ELF-1 (cell line): ENCODE results near the gene RNF13.

Experiments used
- DNase-seq: peaks from one replicate; pipeline ENCODE4 v3.0.0-alpha.2; 2016; ENCODE audit warnings: low read depth, low spot score

The RNF13 gene, protein sequence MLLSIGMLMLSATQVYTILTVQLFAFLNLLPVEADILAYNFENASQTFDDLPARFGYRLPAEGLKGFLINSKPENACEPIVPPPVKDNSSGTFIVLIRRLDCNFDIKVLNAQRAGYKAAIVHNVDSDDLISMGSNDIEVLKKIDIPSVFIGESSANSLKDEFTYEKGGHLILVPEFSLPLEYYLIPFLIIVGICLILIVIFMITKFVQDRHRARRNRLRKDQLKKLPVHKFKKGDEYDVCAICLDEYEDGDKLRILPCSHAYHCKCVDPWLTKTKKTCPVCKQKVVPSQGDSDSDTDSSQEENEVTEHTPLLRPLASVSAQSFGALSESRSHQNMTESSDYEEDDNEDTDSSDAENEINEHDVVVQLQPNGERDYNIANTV

DNA sequence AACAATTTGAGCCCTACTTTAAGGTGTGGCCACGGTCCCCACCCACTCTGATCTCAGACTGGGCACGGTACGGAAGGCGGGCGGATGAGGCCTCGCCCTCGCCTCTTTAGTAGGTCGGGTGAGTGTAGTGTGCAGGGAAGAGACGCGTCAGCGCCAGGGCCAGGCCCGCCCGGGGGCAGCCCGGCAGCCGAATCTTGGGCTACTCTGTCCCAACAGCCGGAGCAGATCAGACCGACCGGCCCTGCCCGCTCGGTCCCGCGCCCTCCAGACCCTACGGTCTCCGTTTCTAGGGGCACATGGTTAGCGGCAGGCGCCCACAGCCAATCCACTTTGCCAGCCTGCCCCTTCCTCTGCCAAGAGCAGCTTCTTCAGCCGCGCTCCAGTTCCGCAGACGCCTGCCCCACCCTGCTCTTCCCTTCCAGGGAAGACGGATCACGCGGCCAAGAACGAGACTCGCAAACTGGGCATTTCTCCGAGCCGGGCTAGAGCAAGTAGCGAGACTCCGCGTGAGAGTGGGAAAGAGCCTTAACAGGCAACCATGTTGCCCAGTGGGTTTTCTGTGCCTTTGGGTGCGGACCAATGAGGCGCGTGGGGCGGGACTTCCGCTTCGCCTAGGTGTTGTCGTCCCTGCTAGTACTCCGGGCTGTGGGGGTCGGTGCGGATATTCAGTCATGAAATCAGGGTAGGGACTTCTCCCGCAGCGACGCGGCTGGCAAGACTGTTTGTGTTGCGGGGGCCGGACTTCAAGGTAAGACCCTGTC, at the start of gene RNF13:
RNF13 (plus strand) TSS at position 610 of the 761 bp plus-strand sequence. CDS start 32,812 bp downstream, outside the sequence.
- DNase-seq = peak; percentile 93

DNA sequence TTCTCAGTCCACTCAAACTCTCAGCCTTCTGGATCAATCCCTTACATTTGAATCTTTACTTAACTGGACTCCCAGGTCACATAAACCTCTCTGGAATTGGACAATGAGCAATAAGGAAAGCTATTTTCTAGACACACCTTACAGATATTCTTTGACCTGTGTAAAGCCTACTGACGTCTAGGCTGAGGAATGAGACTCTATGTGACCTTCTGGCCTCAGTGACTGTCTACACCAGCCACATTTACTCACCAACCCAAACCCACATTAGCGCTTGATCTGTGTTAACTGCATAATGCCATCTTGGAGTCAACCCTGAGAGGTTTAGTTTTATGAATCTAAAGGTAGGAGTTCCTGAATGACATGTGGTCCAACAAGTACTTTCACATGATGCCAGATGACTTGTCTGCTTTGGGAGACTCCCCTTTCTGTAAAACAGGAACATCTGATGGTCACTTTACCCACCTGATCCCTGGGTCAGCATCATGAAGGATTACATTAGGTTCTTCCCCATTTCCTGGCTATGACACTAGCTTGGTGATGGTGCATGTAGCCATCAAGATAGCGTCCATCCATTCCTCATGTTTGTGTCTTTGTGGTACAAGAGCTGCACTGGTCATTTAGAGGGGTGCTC, 49.3 kb upstream of the RNF13 start:
- DNase-seq = no peak

DNA sequence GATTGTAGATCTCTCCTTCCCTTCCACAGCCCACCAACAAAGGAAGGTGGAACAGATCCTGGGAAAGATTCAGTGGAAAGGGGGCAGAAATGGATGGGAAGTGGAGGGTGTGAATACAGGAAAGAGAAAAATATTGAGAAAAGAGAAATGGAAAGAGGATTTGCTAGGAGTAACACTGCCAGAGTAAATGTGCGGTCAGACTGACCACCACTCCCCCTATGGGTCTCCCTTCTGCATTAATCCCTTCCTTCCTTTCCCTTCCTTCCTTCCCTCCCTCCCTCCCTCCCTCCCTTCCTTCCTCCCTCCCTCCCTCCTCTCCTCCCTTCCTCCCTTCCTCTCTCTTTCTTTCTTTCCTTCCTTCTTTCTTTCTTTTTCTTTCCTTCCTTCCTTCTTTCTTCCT, 48.7 kb upstream of the RNF13 start:
- no peak for DNase-seq

DNA sequence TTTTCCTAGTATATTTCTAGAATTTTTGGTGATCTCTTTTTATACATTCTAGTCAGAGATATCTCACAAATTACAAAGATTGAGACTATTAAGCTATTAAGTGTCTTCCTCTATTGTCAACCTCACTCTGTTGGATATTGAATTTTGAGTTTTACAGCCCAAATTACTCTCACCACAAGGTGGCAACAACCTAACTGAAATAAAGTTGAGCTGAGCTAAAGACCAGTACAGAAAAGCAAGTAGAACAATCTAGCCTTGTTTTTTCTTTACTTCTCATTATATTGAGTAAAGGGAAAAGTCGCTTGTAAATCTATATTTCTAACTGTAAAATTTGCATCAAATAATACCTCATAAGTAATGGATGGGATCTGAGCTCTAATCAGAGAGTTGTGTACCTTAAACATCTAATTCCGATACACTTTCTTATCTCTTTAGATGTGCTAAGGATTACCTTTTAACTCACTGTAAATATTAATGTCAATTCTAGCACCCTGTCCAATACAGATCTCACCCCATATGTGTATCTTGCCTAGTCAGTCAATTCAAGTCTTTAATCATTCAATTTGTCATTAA, 47.2 kb upstream of the RNF13 start:
- DNase-seq = no peak

DNA sequence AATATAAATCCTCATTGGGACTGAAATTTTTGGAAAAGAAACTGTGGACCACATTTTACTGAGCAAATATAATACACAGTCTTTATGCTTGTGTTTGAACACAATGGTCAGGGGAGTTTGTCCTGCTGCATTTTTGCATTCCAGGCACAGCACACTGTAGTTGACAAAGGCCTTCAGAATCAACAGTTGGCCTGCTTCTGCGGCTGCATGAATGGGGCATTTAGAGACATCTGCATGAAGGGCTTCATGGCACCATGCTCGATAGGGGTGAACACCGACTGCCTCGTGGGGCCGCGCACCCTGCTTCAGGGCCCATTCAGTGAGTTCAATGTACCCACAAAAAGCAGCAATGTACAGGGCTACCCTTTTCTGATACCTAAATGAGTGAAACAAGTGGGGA, 45.3 kb upstream of the RNF13 start:
- DNase-seq = no peak

DNA sequence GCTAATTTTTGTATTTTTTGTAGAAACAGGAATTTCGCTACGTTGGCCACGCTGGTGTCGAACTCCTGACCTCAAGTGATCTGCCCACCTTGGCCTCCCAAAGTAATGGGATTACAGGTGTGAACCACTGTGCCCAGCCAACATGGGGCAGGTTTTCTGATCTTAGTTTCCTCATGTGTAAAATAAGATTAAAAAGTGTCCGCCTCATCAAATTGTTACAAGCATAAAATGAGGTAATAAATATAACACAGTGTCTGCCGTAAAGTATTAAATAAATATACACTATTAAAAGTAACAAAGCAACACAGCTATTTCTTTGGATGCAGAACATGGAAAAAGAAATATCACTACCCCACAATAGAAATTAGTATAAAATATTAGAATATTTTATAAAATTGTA, 44.3 kb upstream of the RNF13 start:
- DNase-seq = no peak

DNA sequence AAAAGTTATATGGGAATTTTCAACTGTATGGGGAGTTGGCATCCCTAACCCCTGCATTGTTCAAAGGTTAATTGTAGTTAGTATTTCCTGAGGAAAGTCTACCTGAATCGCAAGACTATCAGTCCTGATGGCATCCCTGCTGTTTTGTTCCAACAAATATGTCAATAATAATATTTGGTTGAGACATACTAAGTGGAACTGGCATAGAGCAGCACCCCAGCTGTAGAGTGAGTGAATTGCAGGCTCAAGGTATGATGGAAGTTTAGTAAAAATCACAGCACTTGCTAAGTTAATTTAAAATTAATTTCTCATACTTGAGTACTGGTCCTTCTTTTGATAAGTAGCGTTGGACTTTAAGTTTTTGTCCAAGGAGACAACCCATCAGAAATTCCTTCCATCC, 42.8 kb upstream of the RNF13 start:
- DNase-seq = no peak

DNA sequence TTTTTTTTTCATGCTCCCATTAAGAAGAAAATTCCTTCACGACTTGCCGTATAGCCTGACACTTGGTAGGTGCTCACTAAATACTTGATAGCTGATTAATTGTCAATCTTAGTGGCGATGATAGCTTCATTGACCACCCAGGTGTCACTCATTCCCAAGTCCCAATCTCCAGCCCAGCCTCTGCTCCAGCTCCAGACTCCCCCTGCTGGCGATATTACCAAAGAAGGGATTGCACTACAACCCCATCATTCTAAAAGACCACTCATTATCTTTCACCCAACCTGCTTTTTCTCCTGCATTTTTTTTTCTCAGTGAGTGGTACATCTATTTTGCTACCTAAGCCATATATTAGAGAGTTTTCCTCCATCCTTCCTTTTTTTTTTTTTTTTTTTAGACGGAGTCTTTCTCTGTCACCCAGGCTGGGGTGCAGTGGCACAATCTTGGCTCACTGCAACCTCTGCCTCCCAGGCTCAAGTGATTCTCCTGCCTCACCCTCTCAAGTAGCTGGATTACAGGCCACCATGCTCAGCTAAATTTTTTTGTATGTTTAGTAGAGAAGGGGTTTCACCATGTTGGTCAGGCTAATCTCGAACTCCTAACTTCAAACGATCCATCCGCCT, 41.3 kb upstream of the RNF13 start:
- DNase-seq = peak; percentile 59

DNA sequence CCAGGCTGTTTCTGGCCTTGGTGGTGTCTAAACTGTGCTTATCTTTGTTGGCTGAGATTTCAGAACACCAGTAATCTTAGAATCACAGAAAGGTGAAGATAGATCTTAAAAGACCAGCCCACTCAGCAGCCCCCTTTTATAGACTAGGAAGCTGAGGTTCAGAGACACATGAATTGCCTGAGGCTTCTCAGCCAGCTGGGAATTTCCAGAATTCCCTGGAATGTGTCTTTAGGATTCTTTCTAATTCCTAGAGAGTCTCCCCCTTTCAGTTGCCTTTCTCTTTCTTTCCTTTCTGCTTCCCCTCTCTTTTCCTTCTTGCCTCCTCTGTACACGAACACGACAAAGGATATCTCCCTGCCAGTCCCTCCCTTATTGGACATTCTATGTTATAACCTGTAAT, 40.2 kb upstream of the RNF13 start:
- peak; percentile 41 for DNase-seq

DNA sequence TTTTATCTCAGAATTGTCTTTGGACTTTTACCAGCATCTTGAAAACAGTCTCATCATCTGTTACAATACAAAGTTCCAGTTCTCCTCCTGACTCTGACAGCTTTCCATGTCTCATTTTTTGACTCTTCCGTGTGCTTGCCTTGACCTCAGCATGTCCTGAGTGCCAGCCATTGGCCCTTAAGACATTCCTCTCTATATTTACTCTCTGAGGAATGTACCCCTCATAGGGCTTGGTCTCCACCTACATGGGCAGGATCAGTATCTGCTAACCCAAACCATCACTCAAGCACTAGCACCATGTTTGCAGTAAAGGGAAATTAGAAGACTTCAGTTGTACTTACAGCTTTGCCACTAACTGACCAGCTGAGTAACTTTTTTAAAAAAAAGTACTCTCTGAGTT, 36.8 kb upstream of the RNF13 start:
- DNase-seq = no peak

DNA sequence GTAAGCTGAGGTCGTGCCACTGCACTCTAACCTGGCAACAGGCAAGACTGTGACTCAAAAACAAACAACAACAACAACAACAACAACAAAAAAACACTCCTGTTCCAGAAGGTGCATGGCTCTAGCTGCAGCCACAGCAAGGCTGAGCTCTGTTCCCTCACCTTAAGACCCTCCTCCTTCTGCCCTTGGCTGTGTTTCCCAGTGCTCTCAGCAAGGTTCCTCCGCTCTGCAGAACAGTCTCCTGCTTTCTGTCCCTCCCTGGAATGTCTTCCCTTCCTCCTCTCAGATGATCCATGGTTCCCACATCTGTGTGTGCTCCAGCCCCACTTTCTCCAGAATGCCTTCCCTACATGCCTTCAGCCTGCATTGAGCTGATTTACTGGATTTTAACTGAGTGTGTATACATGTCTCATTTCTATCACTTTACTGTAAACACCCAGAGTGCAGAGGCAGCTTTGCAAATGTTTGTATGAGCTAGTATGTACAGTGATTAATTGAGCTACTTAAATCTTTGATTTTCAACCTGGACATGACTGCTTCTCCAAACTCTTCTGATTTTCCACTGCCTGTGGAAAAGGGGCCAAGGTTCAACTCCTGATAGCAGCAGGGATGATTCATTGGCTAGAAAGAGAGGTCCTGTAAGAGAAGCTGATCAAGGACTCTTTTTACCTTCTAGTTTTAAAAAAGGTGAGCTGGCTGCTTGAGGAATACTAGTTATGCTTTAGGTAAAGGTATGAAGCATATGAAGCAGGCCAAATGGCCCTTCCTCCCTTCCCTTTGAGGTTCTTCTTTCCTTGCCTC, 35.4 kb upstream of the RNF13 start:
- peak; percentile 11 for DNase-seq

DNA sequence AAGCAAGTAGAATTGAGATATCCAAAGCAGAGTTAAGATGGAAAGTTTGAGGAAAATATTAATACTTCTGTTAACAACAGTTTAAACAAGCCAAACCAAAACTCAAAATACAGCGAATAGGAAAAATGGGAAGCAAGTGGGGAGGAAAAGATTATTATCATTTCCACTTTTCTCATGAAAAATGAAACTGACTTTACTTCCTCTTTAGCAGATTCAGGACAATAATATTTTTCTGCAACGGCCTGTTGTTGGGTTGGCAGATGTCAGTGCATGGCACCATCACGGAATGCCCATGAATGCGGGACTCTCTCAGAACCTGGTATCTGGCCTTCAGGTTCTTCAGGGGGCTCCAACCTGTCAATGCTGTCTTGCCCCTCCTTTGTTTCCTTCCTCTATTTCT, 31.8 kb upstream of the RNF13 start:
- DNase-seq = no peak

DNA sequence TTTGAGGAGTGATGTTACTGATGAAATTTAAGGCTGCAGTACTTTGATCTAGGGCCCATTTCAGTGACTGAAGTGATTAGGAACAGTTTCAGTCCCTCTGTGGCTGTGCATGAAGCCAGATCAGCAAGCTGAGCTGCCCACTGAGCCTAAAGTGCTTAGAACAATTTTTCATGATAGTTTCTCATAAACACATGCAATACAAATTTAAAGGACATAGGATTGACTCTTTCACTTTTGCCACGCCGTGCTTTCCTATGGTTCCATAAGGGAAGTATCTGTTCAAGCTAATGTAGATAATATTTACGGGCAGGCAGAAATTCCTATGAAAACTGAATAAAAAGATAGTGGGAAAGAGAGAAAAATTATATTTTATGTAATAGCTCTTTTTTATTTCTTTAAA, 31.3 kb upstream of the RNF13 start:
- DNase-seq = no peak

DNA sequence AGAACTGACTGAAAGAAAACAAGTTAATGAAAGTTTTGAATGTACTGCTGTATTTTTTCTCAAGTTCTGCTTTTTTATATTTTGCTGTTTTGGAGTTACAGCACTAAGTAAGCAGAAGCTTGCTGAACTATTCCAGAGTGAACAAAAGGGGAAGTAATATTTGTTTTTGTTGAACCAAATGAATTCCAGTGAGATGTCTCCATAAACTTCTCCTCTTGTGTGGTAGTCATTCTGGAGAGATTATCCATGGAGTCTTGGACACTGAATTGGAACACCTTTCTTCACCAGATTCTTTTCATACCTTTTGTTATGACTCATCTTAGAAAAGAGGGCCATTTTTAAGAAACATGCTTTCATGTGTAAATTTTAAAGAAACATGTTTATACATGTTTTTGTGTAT, 29.4 kb upstream of the RNF13 start:
- DNase-seq = no peak

DNA sequence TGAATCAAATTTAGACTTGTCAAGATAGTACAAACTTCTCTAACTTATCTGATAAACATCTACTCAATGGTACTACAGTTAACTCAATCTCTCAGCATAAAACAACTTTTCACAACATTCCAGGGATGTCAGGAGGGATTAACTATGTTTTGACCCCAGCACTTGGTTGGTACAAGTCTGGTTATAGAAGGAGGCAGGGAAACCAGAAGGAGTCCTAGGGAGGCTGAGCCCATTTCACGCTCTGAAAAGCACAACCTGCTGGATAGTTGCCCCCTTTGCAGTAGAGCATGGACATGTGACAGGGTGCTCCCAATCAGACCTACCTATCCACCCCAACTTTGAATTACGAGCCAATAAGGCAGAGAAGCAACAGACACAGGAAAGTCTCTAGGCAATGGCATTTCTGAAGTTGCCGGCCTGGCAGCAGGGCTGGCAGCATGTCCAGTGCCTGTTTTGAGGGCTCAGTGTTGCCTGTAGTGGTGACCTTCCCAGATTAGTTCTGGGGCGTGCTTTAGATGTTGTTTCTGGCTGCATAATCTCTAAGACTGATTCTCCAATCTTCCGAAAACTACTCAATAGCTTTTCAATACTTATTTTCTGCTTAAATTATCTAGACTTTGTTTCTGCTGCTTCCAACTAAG, 28.8 kb upstream of the RNF13 start:
- DNase-seq = peak; percentile 9

DNA sequence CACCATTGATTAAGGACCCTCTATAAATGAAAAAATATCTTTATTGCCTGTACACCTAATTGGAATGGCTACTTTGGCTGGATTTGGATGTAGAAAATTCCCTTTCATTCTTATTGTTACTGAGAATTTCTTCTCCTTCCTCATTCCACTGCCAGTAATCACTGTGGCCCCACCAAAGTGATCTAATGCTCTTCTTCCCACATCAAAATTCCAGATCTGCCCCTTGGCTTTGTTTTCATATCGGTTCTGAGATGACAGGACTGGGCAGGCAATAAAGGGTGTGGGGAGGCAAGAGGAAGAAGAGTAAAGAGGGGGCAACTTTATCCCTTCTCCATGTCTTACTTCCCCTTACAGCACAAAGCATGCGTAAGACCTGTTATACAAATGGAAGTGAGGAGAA, 22.7 kb upstream of the RNF13 start:
- DNase-seq = no peak

DNA sequence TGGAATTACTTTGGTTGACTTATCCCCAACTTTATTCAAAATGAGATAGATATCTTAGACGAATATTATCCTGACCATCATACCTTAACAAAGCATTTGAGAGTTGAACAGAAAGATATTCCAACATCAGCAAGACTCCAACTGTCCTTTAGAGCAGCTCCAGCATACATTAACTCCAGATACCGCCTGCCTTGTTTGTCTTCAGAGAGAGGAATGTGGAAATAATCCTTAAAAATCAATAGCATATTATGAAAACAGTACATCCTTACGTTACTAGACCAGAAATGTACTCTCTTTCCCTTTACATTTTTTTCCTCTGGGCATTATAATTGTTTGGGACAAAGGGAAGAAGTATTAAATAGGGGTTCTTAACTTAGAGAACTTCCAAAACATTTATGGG, 22.3 kb upstream of the RNF13 start:
- DNase-seq = no peak

DNA sequence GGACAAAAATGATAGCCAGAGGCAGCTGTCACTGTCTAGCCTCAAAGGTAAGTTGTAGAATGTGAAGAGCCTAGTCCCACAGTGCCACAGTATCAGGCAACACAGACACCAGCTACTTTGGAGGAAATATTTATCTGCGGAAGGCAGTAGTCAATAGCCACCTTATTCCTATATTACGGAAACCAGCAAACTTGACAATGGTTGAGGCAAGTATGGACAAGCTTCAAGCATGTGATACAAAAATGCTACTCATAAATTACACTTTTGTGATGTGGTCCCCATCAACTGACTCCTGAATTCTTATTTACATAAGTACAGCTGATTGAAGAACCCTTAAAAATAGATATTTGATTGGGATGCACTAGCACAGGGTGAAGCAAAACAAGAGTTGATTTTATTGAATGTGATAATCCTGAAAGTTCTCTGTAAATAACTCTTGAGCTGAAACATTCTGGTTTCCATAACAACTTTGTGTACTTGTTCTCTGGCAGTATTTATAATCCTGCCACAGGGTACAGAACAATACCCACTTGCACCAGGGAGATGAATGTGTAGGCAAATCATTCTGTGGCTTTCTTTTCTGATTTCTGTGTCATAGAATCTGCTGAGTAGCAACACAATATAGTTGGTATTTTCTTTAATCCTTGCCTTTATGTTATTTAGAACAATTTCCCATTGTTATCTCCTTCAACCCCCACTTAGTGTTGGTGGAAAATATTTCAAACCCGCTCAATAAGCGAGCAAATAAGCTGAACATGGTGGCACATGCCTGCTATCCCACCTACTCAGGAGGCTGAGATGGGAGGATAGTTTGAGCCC, 20.4 kb upstream of the RNF13 start, which contains the start of gene ANKUB1:
ANKUB1 (minus strand) TSS at position 103 of the 819 bp plus-strand sequence. CDS start 188 bp downstream, outside the sequence.
- DNase-seq = no peak

DNA sequence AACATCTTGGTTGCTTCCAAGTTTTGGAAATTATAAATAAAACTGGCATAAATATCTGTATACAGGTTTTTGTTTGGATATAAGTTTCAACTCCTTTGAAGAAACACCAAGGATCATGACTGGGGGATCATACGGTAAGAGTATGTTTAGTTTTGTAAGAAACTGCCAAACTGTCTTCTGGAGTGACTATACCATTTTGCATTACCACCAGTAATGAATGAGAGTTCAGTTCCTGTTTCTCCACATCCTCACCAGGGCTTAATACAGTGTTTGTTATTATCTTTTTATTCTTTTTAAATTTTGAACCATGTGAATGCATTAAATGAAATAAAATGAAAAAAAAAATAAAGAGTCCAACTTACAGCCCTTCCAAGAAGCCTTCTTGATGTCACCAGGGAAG, 17.0 kb upstream of the RNF13 start:
- DNase-seq = no peak

DNA sequence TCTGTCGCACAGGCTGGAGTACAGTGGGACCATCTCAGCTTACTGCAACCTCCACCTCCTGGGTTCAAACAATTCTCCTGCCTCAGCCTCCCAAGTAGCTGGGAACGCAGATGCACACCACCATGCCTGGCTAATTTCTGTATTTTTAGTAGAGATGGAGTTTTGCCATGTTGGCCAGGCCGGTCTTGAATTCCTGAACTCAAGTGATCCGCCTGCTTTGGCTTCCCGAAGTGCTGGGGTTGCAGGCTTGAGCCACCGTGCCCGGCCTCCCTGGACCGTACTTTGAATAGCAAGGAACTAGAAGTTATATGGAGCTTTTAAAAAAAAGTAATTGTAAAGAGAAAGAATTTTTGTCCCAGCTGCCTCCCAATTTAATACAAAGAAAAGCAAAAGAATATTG, 12.3 kb upstream of the RNF13 start:
- no peak for DNase-seq
